ENCODE measurements around the gene NARF.
"Not testable (repeated sequence)": the region's sequence is repeated elsewhere in the genome, so short reads cannot be mapped to it uniquely, and the experiment has no call there.

GRCh38 chr17:82537228-82537627 lies 78.7 kb downstream of the NARF start:
- not testable (repeated sequence) for TF ChIP-seq CTCF (IDR thresholded peaks at IDR 0.05); RAD21 (IDR thresholded peaks at IDR 0.05; ENCODE audit: low read length); USF2 (IDR thresholded peaks at IDR 0.05; ENCODE audit: borderline replicate concordance, low read depth, low read length); MAX (IDR thresholded peaks at IDR 0.05; ENCODE audit: low read depth); REST (IDR thresholded peaks at IDR 0.05; ENCODE audit: low read depth, low read length); POLR2AphosphoS5 (IDR thresholded peaks at IDR 0.05; ENCODE audit: low read depth, low read length); EP300 (IDR thresholded peaks at IDR 0.05; ENCODE audit: borderline replicate concordance in 1 of 2, low read depth in 1 of 2, low read length in 1 of 2); NRF1 (IDR thresholded peaks at IDR 0.05; ENCODE audit: low read depth, low read length); ZBTB33 (IDR thresholded peaks at IDR 0.05; ENCODE audit: borderline replicate concordance, low read depth)
